Activated CD4-positive, alpha-beta T cell treated with anti-CD3 and anti-CD28 coated beads, Interleukin-2, amount 50 U/mL, for 4 hours (primary cell): Measurements from ENCODE around the gene UNC13B.

Source experiments
- DNase-seq, 2 experiments: peaks; one replicate each; pipeline ENCODE4 v3.0.0-alpha.2; 2020

UNC13B gene

DNA sequence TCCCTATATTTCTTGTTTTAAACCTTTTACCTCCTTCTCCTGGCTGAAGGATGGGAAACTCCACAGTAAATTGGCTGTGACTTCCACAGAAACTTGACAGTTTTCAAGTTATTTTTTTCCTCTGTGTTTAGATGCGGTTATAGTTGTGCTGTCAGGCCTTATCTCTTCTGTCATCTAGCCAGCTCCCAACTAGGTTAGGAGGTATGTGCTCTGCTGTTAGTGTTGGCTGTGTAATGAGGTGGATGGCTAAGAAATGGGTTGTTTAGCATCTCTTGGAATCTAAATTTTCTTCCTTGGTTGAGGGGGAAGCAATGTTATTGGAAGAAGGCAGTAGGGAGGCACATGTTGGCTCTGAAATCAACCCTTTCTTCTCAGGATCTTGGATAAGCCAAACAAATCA lies 178.2 kb downstream of the UNC13B start:
- no peak for DNase-seq

DNA sequence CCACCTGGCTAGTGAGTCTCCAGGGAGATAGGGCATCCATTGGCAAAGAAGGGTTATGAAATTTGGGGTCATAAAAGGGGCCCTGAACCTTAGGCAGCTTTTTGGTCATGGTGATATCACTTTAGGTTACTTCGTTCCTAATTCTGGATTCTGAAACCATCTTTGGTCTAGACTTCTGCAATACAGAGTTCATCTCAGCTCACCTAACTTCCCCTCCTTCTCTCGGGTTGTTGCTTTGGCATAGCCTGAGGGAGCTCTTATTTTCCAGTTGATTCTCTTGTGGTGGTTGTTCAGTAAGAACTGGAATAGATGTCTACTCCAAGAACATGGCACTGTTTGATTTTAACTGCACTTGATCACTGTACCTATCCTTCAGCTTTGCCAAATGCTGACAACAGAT lies 179.2 kb downstream of the UNC13B start:
- DNase-seq = no peak

DNA sequence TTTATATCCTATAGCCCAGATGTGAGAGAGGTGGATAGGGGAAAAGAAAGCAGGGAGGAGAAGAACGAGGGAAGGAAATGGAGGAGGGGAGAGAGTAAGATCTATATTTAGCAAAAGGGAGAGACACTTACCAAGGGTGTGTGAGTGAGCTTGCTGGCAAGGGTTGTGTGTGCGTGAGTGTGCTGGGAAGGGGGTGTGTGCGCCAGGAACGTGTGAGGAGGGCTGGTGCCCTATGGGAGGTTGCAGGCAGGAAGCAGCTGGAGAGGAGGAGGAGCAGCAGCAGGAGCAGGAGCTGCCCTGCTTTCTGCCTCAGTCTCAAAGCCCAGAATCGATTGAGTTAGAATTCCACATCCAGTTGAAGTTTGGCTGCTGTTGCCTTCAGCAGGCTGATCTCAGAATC lies 179.8 kb downstream of the UNC13B start:
- DNase-seq = no peak

DNA sequence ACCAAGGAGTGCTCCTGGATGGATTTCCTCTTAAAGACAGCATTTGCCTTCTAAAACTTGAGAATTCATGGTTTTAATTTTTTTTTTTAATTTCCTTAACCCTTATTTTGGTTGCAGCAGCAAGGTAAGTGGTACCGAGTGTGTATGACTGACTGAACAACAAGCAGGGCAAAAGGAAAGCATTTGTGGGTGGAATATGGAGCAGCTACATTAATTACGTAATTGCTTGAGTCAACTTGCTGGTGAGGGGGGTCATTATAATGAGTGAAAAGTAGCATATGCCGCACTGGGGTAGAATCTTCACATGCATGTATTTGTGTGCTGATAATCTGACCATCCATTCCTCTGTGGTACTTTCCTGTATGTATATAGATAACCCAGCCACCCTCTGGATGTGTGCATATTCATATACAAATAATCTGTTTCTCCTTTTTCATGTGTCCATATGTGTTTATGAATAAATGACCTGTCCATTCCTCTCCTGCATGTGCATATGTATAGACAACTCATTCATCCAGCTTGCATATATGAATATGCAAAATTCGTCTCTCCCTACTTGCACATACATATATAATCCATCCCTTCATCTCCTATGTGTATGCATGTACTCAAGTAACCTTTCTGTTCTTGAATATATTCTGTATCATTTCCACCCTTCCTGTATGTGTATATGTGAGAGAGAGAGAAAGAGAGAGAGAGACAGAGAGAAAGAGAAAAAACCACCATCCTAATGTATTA lies 180.6 kb downstream of the UNC13B start:
- no peak for DNase-seq

DNA sequence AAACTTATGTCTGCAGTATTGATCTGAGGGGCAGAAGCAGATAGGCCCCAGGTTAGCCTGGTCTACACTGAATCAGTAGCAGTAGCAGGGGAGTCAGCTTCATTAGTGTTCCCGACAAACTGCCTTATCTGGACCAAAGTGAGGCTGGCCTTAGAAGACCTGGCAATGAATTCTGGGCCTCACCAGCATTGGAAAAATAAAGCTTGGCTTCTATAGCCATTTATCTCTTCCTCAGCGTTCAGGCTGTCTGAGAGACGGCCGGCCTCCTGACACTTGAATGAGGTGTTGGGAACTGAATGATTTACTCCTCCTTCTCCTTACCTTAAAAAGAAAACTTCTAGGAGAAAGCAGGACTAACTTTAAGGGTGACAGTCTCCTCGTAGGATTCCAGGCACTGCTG lies 186.3 kb downstream of the UNC13B start:
- DNase-seq = no peak

DNA sequence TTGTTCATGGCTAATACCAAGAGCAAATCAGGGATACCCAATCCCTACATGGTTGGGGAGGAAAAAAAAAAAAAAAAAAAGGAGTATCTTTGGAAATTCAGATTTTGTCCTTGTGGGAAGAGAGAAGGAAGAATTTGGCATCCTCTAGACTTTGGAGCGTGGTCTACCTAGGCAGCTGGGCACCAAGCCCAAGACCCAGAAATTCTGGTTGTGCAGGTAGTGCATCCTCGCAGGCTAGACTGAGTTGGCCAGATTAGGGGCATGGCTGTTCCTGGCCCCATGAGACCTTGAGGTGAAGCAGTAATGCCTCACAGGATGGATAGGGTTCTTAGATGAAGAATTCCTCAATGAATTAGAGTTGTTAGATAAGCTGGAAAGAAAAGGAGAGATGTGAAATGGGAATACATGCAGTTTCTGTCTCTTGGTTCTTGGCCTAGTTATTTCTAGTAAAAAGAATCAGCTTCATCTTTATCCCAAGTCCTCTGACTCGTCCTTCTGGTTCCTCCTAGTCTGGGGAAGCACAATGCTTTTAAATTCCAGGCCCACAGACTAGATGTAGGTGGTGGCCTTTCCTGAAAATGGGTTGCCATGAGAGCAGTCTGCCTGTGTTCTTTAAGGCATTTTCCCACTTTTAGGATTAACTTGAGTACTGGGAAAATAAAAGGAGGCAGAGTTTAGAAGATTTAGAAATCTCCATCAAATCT lies 187.6 kb downstream of the UNC13B start:
- DNase-seq = no peak

DNA sequence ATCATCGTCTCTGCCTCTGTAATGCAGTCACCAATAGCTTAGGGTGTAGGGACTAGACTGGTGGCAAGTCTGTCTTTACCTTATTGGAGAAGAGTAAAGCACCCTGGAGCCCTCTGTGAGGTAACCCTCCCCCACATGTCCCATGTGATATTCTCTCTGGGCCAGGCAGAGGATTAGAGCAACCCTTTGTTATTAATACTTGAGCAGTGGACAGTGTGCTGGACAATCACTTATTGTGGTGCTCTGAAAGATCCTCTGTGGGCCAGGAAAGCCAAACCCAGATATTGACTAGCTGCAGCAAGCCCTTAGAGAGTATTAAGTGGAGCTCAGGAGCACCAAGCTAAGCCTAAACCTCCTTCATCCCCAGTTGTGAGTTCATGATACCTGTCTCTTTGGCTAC lies 188.4 kb downstream of the UNC13B start:
- no peak for DNase-seq

DNA sequence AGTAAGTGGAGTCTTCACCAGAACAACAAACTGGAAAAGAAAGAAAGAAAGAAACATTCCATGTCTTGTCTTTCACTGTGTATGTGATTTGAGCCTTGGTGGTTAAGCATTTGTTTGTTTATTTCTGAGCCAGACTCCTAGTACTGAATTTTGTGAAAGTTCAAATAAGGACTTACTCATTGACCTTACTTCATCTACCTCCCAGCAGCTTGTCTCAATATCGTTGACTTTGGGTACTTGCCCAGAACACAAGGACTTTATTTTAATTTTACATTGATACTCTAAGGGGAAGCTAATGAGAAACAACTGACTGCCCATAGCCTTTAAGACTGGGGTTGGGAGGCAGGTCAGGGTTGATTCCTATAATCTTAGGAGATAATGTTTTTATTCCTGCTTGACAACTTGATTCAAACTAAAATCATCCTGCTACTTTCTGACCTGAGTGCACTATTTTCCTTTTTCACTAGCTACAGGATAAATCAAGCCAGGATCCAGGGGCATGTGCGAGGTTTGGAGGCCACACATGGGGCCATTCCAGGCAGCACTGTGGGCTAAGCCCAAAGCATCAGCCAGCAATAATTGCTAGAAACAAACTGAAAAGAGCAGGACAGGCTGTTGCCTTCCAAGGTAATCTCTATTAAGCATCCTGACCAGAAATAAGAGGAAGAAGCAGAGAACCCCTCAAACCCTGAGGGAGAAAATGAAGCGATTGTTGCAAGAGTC lies 189.2 kb downstream of the UNC13B start:
- DNase-seq = no peak

DNA sequence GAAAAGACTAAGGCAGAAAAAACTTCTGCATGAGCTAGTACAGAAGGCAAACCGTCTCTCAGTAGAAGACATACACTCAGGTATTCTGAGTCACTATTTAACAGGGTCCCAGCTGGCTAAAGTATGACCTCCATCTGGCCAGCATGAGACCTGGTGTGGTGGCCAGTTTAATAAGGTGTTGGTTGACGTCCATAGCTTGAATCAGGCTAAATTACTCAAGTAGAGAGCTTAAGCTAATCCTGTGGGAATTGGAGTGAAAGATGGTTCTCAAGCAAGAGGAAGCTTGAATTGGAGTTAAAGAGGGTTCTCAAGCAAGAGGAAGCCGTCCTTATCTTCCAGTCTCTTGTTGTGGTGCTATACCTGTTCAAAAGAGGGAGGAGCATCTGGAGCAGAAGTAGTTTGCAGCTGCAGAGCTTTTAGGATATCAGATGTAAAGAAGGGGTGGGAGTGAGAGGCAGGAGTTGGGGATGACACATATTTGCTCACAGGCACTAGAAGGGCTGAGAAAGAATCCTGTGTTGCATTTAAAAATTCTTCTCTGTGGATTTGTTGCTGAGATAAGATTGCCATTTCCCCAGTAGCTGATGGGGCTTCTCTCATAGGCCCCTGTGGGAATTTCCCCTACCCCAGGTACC lies 192.0 kb downstream of the UNC13B start:
- DNase-seq = no peak

DNA sequence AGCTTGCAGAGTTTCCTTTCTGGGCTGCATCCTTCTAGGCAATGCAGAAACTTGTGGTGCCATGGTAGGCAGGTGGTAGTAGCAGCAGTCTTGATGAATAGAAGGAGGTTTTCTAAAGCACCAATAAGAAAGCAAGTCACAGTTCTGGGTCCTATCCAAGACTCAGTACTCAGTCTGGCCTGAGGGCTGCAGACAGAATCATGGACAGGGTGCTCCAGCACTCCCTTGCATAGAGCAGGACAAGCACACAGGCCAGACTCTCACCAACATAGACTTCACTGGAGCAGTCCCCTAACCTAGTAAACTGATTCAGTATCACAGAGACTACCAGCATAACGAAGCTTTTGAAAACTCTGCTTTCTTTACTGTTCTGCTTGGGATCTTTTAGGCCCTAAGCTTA lies 194.1 kb downstream of the UNC13B start:
- DNase-seq = no peak

DNA sequence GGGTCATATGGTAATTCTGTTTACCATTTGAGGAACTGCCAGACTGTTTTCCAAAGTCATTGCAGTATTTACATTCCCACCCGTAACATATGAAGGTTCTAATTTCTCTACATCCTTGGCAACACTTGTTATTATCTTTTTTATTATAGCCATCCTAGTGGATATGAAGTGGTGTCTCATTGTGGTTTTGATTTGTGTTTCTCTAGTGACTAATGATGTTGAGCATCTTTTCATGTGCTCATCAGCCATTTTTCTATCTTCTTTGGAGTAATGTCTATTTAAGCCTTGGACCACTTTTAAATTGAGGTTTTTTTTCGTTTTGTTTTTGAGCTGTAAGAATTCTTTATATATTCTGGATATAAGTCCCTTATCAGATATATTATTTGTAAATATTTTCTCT lies 195.3 kb downstream of the UNC13B start:
- DNase-seq = no peak

DNA sequence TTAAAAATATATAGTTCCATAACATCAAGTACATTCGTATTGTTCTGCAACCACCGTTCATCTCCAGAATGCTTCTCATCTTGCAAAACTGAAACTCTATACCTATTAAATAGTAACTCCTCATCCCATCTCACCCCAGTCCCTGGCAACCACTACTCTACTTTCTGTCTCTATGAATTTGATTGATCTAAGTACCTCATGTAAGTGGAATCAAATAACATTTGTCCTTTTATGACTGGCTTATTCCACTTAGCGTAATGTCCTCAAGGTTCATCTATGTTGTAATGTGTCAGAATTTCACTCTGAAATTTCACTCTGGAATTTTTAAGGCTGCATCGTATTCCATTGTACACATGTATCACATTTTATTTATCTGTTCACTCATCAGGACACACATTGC lies 196.0 kb downstream of the UNC13B start:
- DNase-seq = no peak

DNA sequence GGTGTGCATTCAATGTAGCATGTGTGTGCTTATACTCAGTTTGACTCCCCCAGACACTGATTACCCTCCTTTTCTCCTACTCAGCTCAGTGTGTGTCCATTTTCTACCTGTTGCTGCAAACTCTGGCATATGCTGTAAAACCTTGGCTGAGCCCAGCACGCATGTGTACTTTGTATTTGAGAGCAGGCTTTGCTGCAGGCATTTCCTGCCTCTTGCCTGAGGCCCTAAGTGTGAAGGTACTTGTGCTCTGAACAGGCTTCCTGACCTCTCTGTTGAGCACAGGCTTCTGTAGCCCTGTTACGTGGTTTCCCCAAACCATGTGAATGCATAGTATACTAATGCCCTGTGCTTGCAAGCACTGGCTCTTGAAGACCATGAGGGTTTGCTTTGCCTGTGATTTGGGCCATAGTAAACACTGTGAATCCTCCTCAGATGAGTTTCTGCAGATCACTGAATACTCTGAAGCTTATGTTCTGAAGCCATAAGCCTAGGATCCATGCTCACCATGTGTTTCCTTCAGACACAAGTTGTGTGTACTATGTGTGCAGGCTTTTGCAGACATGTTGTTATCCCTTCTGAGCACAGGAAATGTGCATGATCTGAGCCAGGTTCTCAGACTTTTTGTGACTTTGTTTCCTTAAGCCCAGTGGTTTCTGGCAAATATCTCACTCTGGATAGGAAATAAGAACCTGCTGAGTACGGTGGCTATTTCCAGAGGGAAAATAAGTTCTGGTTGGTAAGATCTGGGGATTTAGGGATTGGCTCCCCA lies 203.2 kb downstream of the UNC13B start:
- no peak for DNase-seq

DNA sequence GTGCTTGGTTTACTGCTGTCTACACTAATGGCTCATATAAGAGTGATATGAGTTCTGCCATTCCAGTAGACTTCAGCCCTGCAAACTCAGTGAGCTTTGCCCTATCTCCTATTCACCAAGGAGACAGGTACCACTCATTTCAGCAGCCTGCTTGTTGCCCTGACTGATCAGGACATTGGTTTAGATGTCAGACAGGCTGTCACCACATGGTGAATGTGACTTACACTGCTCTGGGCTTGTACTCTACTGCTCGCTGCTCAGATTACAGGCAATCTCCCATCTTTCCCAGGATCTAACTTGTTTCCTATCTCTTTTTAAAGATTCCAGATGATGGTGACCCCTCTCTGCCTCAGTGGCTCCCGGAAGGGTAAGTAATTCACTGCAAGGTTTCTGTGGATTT lies 204.8 kb downstream of the UNC13B start:
- no peak for DNase-seq

DNA sequence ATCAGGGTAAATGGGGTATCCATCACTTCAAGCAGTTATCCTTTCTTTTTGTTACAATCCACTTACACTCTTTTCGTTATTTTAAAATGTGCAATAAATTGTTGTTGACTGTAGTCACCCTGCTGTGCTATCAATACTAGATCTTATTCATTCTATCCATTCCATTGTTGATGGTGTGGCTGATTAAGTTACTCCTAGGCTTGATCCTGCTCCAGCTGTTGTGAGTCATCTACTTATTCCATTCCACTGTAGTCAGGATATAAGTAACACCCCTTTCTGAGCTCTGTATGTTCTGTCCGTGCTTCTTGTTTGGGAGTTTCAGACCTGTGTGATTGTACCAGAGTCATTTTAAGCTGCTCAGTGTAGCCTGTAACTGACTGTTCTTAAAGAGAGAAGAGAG lies 205.6 kb downstream of the UNC13B start:
- DNase-seq = no peak

DNA sequence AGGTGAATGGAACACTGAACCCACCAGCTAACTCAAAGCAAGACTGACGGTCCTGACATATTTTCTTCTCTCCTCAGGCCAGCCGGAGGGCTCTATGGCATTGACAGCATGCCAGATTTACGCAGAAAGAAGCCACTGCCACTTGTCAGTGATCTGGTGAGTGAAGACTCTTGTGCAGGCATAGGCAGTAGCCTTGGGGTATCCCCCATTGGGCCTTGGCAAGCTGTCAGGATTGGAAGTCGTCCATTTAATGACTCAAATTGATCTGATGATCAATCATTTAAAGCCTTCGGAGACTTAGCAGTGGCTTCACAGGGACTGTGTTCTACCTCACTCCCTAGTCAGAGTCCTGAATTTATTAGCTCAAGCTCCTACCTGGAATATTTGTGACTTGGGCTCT lies 208.4 kb downstream of the UNC13B start:
- DNase-seq = no peak

DNA sequence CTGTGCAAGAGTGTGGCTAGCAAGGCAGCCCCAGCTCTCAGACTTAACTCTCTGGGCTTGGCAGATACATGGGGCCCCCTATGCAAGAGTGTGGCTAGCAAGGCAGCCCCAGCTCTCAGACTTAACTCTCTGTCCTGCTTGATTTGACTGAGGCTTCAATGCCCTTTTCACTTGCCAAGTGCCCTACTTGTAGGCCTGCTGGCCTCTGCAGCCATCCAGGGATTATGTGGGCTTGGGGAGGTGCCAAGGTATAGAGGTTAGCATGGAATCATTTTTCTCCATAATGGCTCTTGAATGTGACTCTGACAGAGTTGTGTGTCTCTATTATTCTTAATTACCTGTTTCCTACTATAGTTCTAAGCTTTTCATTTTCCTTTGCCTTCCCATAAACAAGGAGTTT lies 212.6 kb downstream of the UNC13B start:
- DNase-seq = no peak

DNA sequence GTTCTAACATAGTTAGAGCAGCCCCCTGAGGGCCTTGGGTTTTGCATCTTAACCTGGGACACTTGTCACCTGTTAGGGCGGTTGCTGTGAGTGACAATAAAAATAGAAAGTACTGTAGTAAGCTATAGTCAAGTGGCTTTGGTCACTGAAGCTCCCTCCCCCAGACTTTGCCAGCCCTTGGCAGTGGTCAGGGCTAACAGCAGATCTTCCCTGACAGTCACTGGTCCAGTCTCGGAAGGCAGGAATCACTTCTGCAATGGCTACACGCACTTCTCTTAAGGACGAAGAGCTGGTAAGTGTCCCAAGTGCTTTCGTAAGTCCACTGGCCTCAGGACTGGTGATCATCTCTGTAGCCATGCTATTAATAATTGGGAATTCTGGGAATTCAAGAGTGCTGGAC lies 213.1 kb downstream of the UNC13B start:
- no peak for DNase-seq

DNA sequence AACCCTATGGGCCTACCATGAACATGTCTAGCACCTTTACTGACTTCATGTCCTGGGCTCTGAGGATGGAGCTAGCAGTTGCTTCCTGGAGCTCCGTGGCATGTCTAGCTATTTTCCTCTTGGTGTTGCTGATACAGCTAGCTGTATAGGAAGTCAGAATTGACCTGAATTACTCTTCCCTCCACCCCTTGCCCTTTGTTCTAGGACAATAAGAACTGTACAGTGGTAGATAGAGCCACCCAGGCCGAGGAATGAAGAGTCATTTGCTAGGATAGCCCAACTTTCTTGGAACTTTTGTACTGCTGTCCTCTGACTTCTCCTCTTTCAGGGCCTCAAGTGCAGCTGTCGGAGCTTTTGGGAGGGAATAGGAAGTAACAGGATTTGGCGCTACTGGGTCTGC lies 218.2 kb downstream of the UNC13B start:
- no peak for DNase-seq

DNA sequence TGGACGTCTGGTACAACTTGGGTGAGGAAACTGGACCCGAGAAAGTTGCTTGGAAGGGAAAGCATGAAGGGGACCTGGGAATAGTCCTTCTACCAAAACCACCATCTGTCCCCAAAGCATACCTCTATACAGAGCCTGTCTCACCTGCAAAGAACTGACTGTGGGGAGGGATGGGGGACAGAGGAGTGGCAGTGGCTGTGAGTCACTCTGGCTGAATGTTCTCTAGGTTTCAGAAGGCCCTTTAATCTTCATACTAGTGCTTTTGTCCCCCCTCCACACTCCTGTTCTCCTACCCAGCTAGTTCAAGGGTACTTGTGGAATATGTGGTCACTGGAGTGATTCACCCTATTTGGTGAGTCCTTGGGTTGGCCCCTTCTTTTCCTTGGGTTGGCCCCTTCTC lies 218.8 kb downstream of the UNC13B start:
- DNase-seq = no peak

DNA sequence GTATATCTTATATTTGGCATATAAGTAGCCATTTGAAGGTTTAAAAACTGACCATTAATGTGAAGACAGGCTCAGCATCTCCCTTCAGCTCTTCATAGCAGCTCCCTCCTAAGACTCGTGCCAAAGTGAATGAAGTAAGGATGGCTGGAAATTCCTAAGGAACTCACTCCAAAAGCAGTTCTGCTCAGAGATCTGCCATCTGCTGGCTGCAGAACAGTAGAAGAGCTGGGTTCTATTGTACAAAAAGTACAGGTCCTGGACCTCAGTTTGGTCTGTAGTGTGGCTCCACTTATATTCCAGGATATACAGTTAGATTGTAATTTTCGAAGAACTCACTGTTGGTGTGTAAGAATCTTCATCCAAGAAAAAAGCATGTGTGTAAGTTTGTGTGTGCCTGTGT lies 223.2 kb downstream of the UNC13B start:
- DNase-seq = no peak

DNA sequence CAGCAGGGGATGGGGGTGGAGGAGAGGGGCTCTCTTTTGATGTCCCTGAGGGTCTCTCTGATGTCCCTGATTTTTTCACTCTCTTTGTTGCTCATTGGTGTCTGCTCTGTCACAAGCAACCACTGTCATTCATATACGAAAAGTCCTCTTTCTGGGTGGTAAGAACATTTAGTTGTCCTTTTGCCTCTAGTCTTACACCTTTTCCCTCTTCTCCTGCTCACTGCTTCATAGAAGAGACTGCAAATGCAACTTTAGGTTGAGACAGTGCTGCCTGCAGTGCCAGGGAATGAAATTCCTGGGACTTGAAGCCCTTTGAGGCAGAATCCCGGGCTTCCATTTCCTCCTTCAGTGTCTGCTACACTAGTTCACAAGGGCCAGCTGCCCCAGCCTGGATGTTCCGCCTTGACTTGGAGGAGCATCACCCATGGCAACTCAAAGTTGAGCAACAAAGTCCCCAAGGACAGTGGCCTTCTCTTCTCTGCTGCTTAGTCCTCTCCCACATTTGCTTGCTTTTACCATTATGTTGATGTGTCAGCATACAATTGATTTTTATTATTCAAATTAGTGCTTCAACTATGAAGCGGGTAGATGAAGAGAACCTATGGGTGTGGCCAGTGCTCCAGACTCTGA lies 233.4 kb downstream of the UNC13B start:
- no peak for DNase-seq
